Mesenchymal stem cell (in vitro differentiated cells and primary cell): ENCODE results near the gene MAPK1.

Experiments used
- DNase-seq: peaks from one replicate; pipeline ENCODE4 v3.0.0-alpha.2; 2013
- H2AFZ ChIP-seq: one replicate; pipeline ENCODE4 v1.6.1; 2013; ENCODE audit warnings: low read depth, mild to moderate bottlenecking, control low read depth, inconsistent platforms, low read length, moderate library complexity
- H2AK5ac ChIP-seq: 2 replicates; pipeline ENCODE4 v1.6.1; 2013; ENCODE audit warnings: low read length, moderate library complexity, mild to moderate bottlenecking, inconsistent platforms; ENCODE audit not compliant: severe bottlenecking
- H2BK120ac ChIP-seq: one replicate; pipeline ENCODE4 v1.6.1; 2013; ENCODE audit warnings: low read depth, mild to moderate bottlenecking, inconsistent platforms, low read length, moderate library complexity
- H2BK12ac ChIP-seq, 2 experiments: one replicate each; pipeline ENCODE4 v1.6.1; 2013; ENCODE audit warnings: inconsistent platforms in 2 of 2, low read length in 2 of 2, mild to moderate bottlenecking in 2 of 2, moderate library complexity in 2 of 2, control low read depth in 1 of 2
- H2BK15ac ChIP-seq: one replicate; pipeline ENCODE4 v1.6.1; 2013; ENCODE audit warnings: mild to moderate bottlenecking, low read depth, inconsistent platforms; ENCODE audit not compliant: poor library complexity, severe bottlenecking
- H2BK5ac ChIP-seq: 2 replicates; pipeline ENCODE4 v1.6.1; 2013; ENCODE audit warnings: low read depth, mild to moderate bottlenecking, low read length, control low read depth, inconsistent platforms; ENCODE audit not compliant: poor library complexity, severe bottlenecking
- H3K14ac ChIP-seq, 2 experiments: one replicate each; pipeline ENCODE4 v1.6.1; 2013; ENCODE audit warnings: inconsistent platforms in 2 of 2, low read length in 2 of 2, control low read depth in 1 of 2, mild to moderate bottlenecking in 1 of 2, moderate library complexity in 1 of 2
- H3K18ac ChIP-seq, 2 experiments: one replicate each; pipeline ENCODE4 v1.6.1; 2013; ENCODE audit warnings: inconsistent platforms in 2 of 2, low read length in 2 of 2, control low read depth in 1 of 2, low read depth in 1 of 2, mild to moderate bottlenecking in 1 of 2
- H3K23ac ChIP-seq, 2 experiments: one replicate each; pipeline ENCODE4 v1.6.1; 2013; ENCODE audit warnings: inconsistent platforms in 2 of 2, low read length in 2 of 2, mild to moderate bottlenecking in 2 of 2, moderate library complexity in 2 of 2, control low read depth in 1 of 2
- H3K27ac ChIP-seq: 2 replicates; pipeline ENCODE4 v1.5.1; 2013; ENCODE audit warnings: mild to moderate bottlenecking, moderate library complexity, low read length, control low read depth, inconsistent platforms; ENCODE audit not compliant: poor library complexity, severe bottlenecking
- H3K27me3 ChIP-seq, 2 experiments: 2 replicates each; pipeline versions ENCODE4 v1.6.1 to v1.7.0; 2013; ENCODE audit warnings: low read length in 2 of 2, mild to moderate bottlenecking in 2 of 2, moderate library complexity in 2 of 2, control low read depth in 1 of 2, inconsistent platforms in 1 of 2; ENCODE audit not compliant: control insufficient read depth in 1 of 2, insufficient read depth in 1 of 2
- H3K36me3 ChIP-seq, 2 experiments: 2 replicates each; pipeline versions ENCODE4 v1.6.1 to v1.7.0; 2013; ENCODE audit warnings: low read length in 2 of 2, control low read depth in 1 of 2, inconsistent platforms in 1 of 2, low read depth in 1 of 2, mild to moderate bottlenecking in 1 of 2; ENCODE audit not compliant: insufficient read depth in 2 of 2, control insufficient read depth in 1 of 2
- H3K4ac ChIP-seq, 2 experiments: one replicate each; pipeline ENCODE4 v1.6.1; 2013; ENCODE audit warnings: inconsistent platforms in 2 of 2, low read length in 2 of 2, mild to moderate bottlenecking in 2 of 2, moderate library complexity in 2 of 2, control low read depth in 1 of 2, low read depth in 1 of 2
- H3K4me1 ChIP-seq: 2 replicates; pipeline ENCODE4 v1.6.1; 2013; ENCODE audit warnings: low read depth, low read length, control low read depth; ENCODE audit not compliant: control insufficient read depth, insufficient read depth
- H3K4me2 ChIP-seq: 2 replicates; pipeline ENCODE4 v1.6.1; 2013; ENCODE audit warnings: low read length, mild to moderate bottlenecking, inconsistent platforms; ENCODE audit not compliant: poor library complexity, severe bottlenecking
- H3K4me3 ChIP-seq, 2 experiments: 2 replicates each; pipeline versions ENCODE4 v1.5.1 to v1.7.0; 2013; ENCODE audit warnings: low read length in 2 of 2, mild to moderate bottlenecking in 2 of 2, control low read depth in 1 of 2, low read depth in 1 of 2; ENCODE audit not compliant: insufficient read depth in 1 of 2
- H3K79me1 ChIP-seq: replicated peaks from 2 replicates; pipeline ENCODE4 v1.6.1; 2013; ENCODE audit warnings: mild to moderate bottlenecking, control low read depth, low read length, inconsistent platforms; ENCODE audit not compliant: poor library complexity, severe bottlenecking
- H3K9ac ChIP-seq: 2 replicates; pipeline ENCODE4 v1.7.0; 2013; ENCODE audit warnings: mild to moderate bottlenecking, low read length, moderate library complexity
- H3K9me3 ChIP-seq: 2 replicates; pipeline ENCODE4 v1.7.0; 2013; ENCODE audit warnings: mild to moderate bottlenecking, low read length; ENCODE audit not compliant: control insufficient read depth
- H4K8ac ChIP-seq: one replicate; pipeline ENCODE4 v1.6.1; 2013; ENCODE audit warnings: inconsistent platforms, mild to moderate bottlenecking, low read length, moderate library complexity
- H4K91ac ChIP-seq: one replicate; pipeline ENCODE4 v1.6.1; 2013; ENCODE audit warnings: mild to moderate bottlenecking, low read length, inconsistent platforms
- WGBS: methylation state at CpG from one replicate; pipeline ENCODE4 v1.1.7; 2013; ENCODE audit warnings: mixed read lengths; 5-methylcytosine and 5-hydroxymethylcytosine counted together

The MAPK1 gene

DNA sequence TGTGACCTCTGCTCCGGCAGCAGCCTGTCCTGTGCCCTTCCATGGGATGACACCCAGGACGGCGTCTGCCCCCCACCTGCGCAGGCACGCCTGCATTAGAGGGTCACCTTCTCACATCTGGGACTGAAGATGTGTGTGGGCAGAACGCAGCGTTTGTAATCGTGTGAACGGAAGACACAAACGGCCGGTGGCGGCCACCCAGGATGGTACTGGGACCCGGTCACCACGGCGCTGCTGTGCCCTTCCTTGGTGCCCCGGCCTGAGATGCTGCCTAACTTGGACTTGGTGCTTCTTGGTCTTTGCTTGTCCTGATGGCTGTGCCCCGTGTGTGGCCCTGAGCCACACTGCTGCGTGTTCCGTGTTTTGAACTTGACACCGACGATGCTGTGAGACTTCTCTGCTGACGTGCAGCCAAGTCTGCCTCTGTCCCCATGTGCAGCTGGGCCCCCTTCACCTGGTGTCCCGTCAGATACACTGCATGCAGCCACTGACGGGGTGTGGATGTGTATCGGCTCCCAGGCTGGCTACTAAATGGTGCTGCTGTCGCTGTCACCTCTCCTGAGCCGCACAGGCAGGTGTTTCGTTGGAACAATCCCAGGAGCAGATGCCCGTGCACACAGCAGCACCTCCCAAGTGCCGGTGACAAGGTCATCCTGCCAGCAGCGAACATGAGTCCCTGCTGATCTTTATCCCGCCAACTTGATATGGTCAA lies 153.2 kb downstream of the MAPK1 start:
- 93% methylated on average over 32 of the region's 32 CpGs for WGBS
- Histone ChIP-seq H2BK15ac (no peak overlapping the region), H3K4ac (no peak overlapping the region), H2BK120ac (no peak overlapping the region), H4K91ac (no peak overlapping the region), H2AK5ac (no peak overlapping the region), H3K23ac (peak overlapping the region in 1 of 2 experiments; percentile 65), H4K8ac (no peak overlapping the region), H2BK12ac (peak overlapping the region in 1 of 2 experiments; percentile 37), H3K79me1 (no peaks in the 10 kb centered on the region), H3K27ac (no peak overlapping the region), H3K4me2 (no peak overlapping the region), H3K27me3 (peaks cover 0 to 11% of the 10 kb centered on the region in 2 experiments), H3K4me1 (peaks cover 4% of the 10 kb centered on the region), H3K18ac (no peak overlapping the region), H3K36me3 (no peaks in the 10 kb centered on the region), H3K9me3 (no peaks in the 10 kb centered on the region), H3K9ac (no peak overlapping the region), H3K14ac (peak overlapping the region in 1 of 2 experiments; percentile 8), H3K4me3 (no peak overlapping the region), H2BK5ac (no peak overlapping the region), H2AFZ (no peak overlapping the region)
- no peak for DNase-seq

DNA sequence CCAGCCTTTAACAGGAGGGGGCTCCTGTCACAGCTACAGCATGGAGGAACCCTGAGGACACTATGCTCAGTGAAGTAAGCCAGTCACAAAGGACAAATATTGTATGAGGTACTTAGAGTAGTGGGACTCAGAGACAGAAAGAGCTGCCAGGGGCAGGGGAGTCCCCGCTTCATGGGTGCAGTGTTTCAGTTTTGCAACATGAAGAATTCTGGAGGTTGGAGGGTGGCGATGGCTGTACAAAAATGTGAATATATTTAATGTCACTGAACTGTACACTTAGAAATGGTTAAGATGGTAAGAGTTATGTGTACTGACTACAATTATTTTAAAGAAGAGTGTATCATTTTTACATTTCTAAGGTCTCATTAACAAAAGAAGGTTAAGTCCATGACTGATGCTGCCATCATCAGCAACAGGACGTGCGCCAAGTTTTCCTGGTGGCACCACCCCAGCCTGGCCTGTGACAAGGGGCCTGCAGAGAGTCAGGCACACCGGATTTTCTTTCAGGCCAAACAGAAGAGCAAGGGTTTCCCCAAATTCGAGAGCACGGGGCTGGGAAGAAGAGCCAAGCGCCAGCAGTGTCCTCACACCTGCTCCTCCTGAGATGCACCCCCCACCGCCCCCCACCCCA lies 153.9 kb downstream of the MAPK1 start:
- Histone ChIP-seq H3K9ac (peak overlapping the region; percentile 44), H3K27ac (no peak overlapping the region), H2BK5ac (no peak overlapping the region), H3K4ac (no peak overlapping the region), H3K18ac (no peak overlapping the region), H2AFZ (no peak overlapping the region), H3K4me3 (peak overlapping the region in 1 of 2 experiments; percentile 42), H2BK12ac (no peak overlapping the region), H3K36me3 (no peaks in the 10 kb centered on the region), H2AK5ac (no peak overlapping the region), H3K4me1 (peaks cover 4% of the 10 kb centered on the region), H3K23ac (no peak overlapping the region), H3K27me3 (peaks cover 0 to 11% of the 10 kb centered on the region in 2 experiments), H3K14ac (no peak overlapping the region), H4K8ac (no peak overlapping the region), H3K9me3 (no peaks in the 10 kb centered on the region), H2BK15ac (no peak overlapping the region), H2BK120ac (no peak overlapping the region), H3K4me2 (no peak overlapping the region), H4K91ac (no peak overlapping the region), H3K79me1 (no peaks in the 10 kb centered on the region)
- no peak for DNase-seq
- WGBS, result 83% methylated on average over 8 of the region's 9 CpGs

DNA sequence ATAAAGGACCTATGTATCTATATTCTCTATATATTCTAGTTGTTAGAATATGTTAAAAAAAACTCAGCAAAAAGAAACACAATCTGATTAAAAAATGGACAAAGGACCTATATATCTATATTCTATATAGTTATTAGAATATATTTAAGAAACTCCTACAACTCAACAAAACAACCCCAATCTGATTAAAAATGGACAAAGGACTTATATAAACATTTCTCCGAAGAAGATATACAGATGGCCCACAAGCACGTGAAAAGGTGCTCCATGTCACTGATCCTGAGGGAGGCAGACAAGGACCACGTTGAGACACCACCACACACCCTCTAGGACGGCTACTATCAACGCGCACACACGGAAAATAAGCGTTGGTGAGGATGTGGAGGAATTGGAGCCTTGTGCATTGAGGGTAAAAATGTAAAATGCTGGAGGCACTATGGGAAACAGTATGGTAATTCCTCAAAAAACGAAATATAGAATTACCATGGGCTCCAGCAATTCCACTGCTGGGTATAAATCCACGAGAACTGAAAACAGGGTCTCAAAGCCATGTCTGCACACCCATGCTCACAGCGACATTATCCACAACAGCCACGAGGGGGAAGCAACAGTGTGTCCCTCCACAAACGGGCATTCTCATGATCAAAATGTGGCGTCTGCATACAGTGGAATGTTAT lies 154.6 kb downstream of the MAPK1 start:
- H2BK120ac ChIP-seq, result no peak overlapping the region
- H2BK12ac ChIP-seq, result no peak overlapping the region
- no peak overlapping the region for H3K23ac ChIP-seq
- H2AK5ac ChIP-seq, result no peak overlapping the region
- H2BK15ac ChIP-seq, result no peak overlapping the region
- no peak overlapping the region for H2AFZ ChIP-seq
- peak; percentile 85 for DNase-seq
- peak overlapping the region; percentile 44 for H3K9ac ChIP-seq
- H3K18ac ChIP-seq, result no peak overlapping the region
- H3K4ac ChIP-seq, result no peak overlapping the region
- H3K27ac ChIP-seq, result no peak overlapping the region
- no peak overlapping the region for H4K8ac ChIP-seq
- H3K4me2 ChIP-seq, result no peak overlapping the region
- no peak overlapping the region for H2BK5ac ChIP-seq
- H3K36me3 ChIP-seq, result no peaks in the 10 kb centered on the region
- peaks cover 4% of the 10 kb centered on the region for H3K4me1 ChIP-seq
- peak overlapping the region in 1 of 2 experiments; percentile 42 for H3K4me3 ChIP-seq
- H3K27me3 ChIP-seq, result peaks cover 0 to 11% of the 10 kb centered on the region in 2 experiments
- H4K91ac ChIP-seq, result no peak overlapping the region
- no peaks in the 10 kb centered on the region for H3K79me1 ChIP-seq
- no peaks in the 10 kb centered on the region for H3K9me3 ChIP-seq
- WGBS, result 32% methylated on average over 12 of the region's 14 CpGs
- no peak overlapping the region for H3K14ac ChIP-seq

DNA sequence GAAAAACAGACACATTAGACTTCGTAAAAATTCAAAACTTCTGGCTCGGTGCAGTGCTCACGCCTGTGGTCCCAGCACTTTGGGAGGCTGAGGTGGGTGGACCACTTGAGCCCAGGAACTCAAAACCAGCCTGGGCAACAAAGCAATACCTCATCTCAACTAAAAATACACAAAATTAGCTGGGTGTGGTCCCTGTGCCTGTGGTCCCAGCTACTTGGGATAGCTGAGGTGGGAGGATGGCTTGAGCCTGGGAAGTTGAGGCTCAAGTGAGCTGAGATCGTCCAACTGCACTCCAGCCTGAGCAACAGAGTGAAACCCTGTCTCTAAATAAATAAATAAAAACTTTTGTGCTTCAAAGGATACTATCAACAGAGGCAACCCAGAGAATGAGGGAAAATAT lies 155.6 kb downstream of the MAPK1 start:
- H3K9ac ChIP-seq, result no peak overlapping the region
- H3K4ac ChIP-seq, result no peak overlapping the region
- no peak overlapping the region for H4K91ac ChIP-seq
- no peak overlapping the region for H2AK5ac ChIP-seq
- H2BK5ac ChIP-seq, result no peak overlapping the region
- H3K4me3 ChIP-seq, result no peak overlapping the region
- H3K36me3 ChIP-seq, result no peaks in the 10 kb centered on the region
- H2BK15ac ChIP-seq, result no peak overlapping the region
- H3K9me3 ChIP-seq, result no peaks in the 10 kb centered on the region
- H3K27me3 ChIP-seq, result peaks cover 0 to 11% of the 10 kb centered on the region in 2 experiments
- no peak overlapping the region for H2BK120ac ChIP-seq
- peak overlapping the region; percentile 7 for H4K8ac ChIP-seq
- DNase-seq, result no peak
- H3K79me1 ChIP-seq, result no peaks in the 10 kb centered on the region
- H3K4me2 ChIP-seq, result no peak overlapping the region
- H3K18ac ChIP-seq, result no peak overlapping the region
- no peak overlapping the region for H3K27ac ChIP-seq
- H2BK12ac ChIP-seq, result no peak overlapping the region
- H3K4me1 ChIP-seq, result peaks cover 4% of the 10 kb centered on the region
- 92% methylated on average over 3 of the region's 4 CpGs for WGBS
- no peak overlapping the region for H2AFZ ChIP-seq
- H3K14ac ChIP-seq, result no peak overlapping the region
- H3K23ac ChIP-seq, result no peak overlapping the region
